Liver (tissue), 3 donors: Measurements from ENCODE around the gene TNXB.
"Not testable (repeated sequence)": the region's sequence is repeated elsewhere in the genome, so short reads cannot be mapped to it uniquely, and the experiment has no call there.

Source experiments
- FOXA2 ChIP-seq: IDR thresholded peaks from 2 replicates; pipeline ENCODE4 v1.6.1; 2016; ENCODE audit warnings: antibody characterized with exemption
- GABPA ChIP-seq, 2 donors: IDR thresholded peaks in 1 of 2; conservative IDR thresholded peaks in 1 of 2; 2 replicates each; pipeline ENCODE4 v1.6.1; 2016; ENCODE audit warnings: antibody characterized with exemption in 2 of 2, mild to moderate bottlenecking in 1 of 2, moderate library complexity in 1 of 2
- JUND ChIP-seq, 2 donors: IDR thresholded peaks; 2 replicates each; pipeline ENCODE4 v1.6.1; 2016; ENCODE audit warnings: antibody characterized with exemption in 2 of 2
- RAD21 ChIP-seq, 2 donors: IDR thresholded peaks; 2 replicates each; pipeline ENCODE4 v1.6.1; 2016; ENCODE audit warnings: antibody characterized with exemption in 2 of 2, mild to moderate bottlenecking in 2 of 2
- TAF1 ChIP-seq: conservative IDR thresholded peaks from 2 replicates; pipeline ENCODE4 v1.6.1; 2016; ENCODE audit warnings: antibody characterized with exemption, mild to moderate bottlenecking
- YY1 ChIP-seq: IDR thresholded peaks from 2 replicates; pipeline ENCODE4 v1.6.1; 2016; ENCODE audit warnings: antibody characterized with exemption, mild to moderate bottlenecking
- TF ChIP-seq, protein P1 (sequence below): IDR thresholded peaks from 2 replicates; pipeline ENCODE4 v1.6.1; 2016; ENCODE audit warnings: antibody characterized with exemption
- TF ChIP-seq, protein P2 (sequence below): fragments of 150-350 bp; IDR thresholded peaks from 2 replicates; pipeline ENCODE4 v1.5.1; 2017; ENCODE audit warnings: improper control_type of control experiment, low read depth, low read length; ENCODE audit not compliant: missing input control
- TF ChIP-seq, protein P3 (sequence below): IDR thresholded peaks from 2 replicates; pipeline ENCODE4 v1.6.1; 2016; ENCODE audit warnings: antibody characterized with exemption, mild to moderate bottlenecking
- donor health status: healthy.
- donor health status: healthy.

DNA sequence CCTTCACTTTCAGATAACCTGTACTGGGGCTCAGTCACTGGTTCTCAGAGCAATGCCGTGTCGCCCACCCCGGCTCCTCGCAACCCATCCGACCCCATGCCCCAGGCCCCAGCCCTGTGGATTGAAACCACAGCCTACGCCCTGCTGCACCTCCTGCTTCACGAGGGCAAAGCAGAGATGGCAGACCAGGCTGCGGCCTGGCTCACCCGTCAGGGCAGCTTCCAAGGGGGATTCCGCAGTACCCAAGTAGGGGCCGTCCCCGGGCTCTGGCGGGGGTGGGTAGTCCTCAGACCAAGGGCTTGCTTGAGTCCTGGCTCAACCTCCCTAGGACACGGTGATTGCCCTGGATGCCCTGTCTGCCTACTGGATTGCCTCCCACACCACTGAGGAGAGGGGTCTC lies 79.6 kb downstream of the TNXB start:
- TF ChIP-seq, protein P1, sequence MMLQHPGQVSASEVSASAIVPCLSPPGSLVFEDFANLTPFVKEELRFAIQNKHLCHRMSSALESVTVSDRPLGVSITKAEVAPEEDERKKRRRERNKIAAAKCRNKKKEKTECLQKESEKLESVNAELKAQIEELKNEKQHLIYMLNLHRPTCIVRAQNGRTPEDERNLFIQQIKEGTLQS, result not testable (repeated sequence)
- not testable (repeated sequence) for TF ChIP-seq TAF1; JUND (IDR thresholded peaks at IDR 0.05); GABPA (IDR thresholded peaks at IDR 0.05 in 1 of 2, conservative IDR thresholded peaks at IDR 0.05 in 1 of 2); RAD21 (IDR thresholded peaks at IDR 0.05); FOXA2; YY1
- TF ChIP-seq, protein P2, sequence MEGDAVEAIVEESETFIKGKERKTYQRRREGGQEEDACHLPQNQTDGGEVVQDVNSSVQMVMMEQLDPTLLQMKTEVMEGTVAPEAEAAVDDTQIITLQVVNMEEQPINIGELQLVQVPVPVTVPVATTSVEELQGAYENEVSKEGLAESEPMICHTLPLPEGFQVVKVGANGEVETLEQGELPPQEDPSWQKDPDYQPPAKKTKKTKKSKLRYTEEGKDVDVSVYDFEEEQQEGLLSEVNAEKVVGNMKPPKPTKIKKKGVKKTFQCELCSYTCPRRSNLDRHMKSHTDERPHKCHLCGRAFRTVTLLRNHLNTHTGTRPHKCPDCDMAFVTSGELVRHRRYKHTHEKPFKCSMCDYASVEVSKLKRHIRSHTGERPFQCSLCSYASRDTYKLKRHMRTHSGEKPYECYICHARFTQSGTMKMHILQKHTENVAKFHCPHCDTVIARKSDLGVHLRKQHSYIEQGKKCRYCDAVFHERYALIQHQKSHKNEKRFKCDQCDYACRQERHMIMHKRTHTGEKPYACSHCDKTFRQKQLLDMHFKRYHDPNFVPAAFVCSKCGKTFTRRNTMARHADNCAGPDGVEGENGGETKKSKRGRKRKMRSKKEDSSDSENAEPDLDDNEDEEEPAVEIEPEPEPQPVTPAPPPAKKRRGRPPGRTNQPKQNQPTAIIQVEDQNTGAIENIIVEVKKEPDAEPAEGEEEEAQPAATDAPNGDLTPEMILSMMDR, result not testable (repeated sequence)
- TF ChIP-seq, protein P3, sequence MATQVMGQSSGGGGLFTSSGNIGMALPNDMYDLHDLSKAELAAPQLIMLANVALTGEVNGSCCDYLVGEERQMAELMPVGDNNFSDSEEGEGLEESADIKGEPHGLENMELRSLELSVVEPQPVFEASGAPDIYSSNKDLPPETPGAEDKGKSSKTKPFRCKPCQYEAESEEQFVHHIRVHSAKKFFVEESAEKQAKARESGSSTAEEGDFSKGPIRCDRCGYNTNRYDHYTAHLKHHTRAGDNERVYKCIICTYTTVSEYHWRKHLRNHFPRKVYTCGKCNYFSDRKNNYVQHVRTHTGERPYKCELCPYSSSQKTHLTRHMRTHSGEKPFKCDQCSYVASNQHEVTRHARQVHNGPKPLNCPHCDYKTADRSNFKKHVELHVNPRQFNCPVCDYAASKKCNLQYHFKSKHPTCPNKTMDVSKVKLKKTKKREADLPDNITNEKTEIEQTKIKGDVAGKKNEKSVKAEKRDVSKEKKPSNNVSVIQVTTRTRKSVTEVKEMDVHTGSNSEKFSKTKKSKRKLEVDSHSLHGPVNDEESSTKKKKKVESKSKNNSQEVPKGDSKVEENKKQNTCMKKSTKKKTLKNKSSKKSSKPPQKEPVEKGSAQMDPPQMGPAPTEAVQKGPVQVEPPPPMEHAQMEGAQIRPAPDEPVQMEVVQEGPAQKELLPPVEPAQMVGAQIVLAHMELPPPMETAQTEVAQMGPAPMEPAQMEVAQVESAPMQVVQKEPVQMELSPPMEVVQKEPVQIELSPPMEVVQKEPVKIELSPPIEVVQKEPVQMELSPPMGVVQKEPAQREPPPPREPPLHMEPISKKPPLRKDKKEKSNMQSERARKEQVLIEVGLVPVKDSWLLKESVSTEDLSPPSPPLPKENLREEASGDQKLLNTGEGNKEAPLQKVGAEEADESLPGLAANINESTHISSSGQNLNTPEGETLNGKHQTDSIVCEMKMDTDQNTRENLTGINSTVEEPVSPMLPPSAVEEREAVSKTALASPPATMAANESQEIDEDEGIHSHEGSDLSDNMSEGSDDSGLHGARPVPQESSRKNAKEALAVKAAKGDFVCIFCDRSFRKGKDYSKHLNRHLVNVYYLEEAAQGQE, result not testable (repeated sequence)
